Hematopoietic multipotent progenitor cell treated with erythropoietin and hydrocortisone succinate and interleukin-3 and kit ligand, for 15 days (in vitro differentiated cells): ENCODE results near the gene CCDC74A.
"Not testable (repeated sequence)": the region's sequence is repeated elsewhere in the genome, so short reads cannot be mapped to it uniquely, and the experiment has no call there.

Source experiments
- DNase-seq: peaks from one replicate; pipeline ENCODE4 v3.0.0-alpha.2; 2015; ENCODE audit warnings: low spot score

CCDC74A gene

GRCh38 chr2:131503587-131503986, 24.1 kb upstream of the CCDC74A start:
- not testable (repeated sequence) for DNase-seq

GRCh38 chr2:131504082-131504750, 23.5 kb upstream of the CCDC74A start:
- DNase-seq: not testable (repeated sequence)

GRCh38 chr2:131509615-131510014, 18.1 kb upstream of the CCDC74A start:
- no peak for DNase-seq

- DNase-seq: not testable (repeated sequence)
These were observed 16.3 kb upstream of the CCDC74A start for GRCh38 chr2:131511291-131511968.

GRCh38 chr2:131511969-131512870, 15.5 kb upstream of the CCDC74A start:
- DNase-seq: not testable (repeated sequence)

GRCh38 chr2:131514408-131515166, 13.1 kb upstream of the CCDC74A start:
- DNase-seq: not testable (repeated sequence)

GRCh38 chr2:131515235-131515634, 12.5 kb upstream of the CCDC74A start:
- DNase-seq: not testable (repeated sequence)

GRCh38 chr2:131516011-131516410, 11.7 kb upstream of the CCDC74A start:
- no peak for DNase-seq

- DNase-seq: peak; percentile 4
These were observed 11.1 kb upstream of the CCDC74A start for GRCh38 chr2:131516621-131517020.

GRCh38 chr2:131517106-131517831, 10.4 kb upstream of the CCDC74A start:
- DNase-seq: no peak

GRCh38 chr2:131517856-131518255, 9.8 kb upstream of the CCDC74A start:
- DNase-seq: not testable (repeated sequence)

- not testable (repeated sequence) for DNase-seq
These were observed 9.2 kb upstream of the CCDC74A start for GRCh38 chr2:131518531-131518930.

- no peak for DNase-seq
These were observed 8.2 kb upstream of the CCDC74A start for GRCh38 chr2:131519466-131519865.

GRCh38 chr2:131519871-131520470, 7.7 kb upstream of the CCDC74A start:
- DNase-seq: not testable (repeated sequence)

GRCh38 chr2:131520526-131520925, 7.2 kb upstream of the CCDC74A start:
- DNase-seq: no peak

GRCh38 chr2:131521524-131521923, 6.2 kb upstream of the CCDC74A start:
- not testable (repeated sequence) for DNase-seq

GRCh38 chr2:131521961-131522781, 5.5 kb upstream of the CCDC74A start:
- DNase-seq: no peak

- DNase-seq: not testable (repeated sequence)
These were observed 2.4 kb upstream of the CCDC74A start for GRCh38 chr2:131525256-131525655.

- DNase-seq: not testable (repeated sequence)
These were observed 1.5 kb downstream of the CCDC74A start for GRCh38 chr2:131528981-131529863.
